Hematopoietic multipotent progenitor cell (in vitro differentiated cells): Measurements from ENCODE around the gene TAP1. TPM values are rescaled to one million over a fixed set of nuclear protein-coding genes. Genes with fewer than 3 reads are reported as not detected.

ENCODE experiments used
- DNase-seq, 3 donors: peaks; one replicate each; pipeline ENCODE4 v3.0.0-alpha.2; 2011 to 2015; ENCODE audit warnings: low read depth in 2 of 3, low spot score in 2 of 3
- total RNA-seq: library from RNA; depleted of rRNA; stranded (reverse); fragments of >200 nt; gene quantifications from one replicate; pipeline ENCODE4 v1.2.3, GENCODE V29; 2012

Gene TAP1
- total RNA-seq, 1 donor: 88.1 TPM

DNA sequence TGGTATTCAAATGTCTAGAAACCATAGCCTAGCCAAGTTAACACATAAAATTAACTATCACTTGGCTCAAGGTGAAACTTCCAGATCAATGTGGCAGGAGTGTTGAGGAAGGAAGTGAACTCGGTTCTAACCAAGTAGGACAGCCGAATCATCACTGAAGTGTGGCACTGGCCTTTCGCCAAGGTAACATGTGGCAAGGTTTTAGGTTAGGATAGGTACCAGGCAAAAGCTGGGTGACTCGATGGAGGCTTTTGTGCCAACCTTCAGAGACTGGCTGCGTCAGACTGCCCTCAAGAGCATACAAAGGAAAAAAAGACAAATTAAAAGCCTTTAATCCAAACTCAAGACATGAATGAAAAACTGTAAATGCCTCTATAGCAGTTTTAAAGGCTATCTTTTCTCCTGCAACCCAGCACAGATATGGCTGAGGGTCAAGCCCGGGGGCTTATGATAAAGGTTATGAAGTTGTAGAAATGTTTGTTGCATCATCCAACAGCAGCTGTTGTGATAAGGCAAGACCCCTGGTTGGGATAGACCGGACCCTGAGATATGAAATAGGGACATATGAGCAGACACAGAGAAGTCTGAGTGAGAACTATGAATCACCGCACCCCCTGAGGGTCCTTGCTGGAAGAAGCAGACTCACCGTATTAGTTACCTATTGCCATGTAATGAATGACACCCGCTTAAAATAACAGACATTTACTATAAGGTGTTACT, 12.4 kb upstream of the TAP1 start:
- no peak for DNase-seq

DNA sequence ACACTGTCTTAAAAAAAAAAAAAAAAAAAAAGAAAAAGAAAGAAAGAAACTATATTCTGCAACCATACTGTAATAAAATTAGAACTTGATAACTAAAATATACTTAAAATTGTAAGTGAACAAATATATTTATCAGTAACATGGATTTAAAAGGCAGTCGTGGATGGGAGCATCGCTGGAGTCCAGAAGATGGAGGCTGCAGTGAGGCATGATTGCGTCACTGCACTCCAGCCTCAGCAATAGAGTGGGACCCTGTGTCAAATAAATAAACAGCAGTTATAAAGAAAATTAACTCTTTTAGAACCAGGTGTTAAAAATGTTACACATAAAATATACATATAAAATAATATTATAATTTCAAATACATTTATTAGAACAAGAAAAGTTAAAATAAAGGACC, 9.2 kb upstream of the TAP1 start:
- DNase-seq: no peak

DNA sequence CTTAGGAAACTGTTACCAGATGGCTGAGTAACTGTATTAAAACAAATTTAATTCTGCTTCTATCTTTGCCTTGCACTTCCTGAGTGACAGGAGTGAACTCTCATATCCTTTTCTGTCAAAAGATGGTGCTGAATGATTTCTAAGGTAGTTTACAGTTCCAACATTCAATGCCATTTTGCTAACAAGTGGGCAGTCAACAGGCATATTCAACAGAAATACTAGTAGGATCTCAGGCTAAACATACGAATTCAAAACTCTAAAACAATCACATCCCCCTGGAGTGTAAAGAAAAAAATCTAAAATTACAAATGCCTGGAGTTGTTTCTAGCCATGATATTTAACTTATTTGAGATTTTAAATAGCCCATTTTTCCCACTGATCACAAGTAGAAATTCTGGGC, 7.2 kb upstream of the TAP1 start:
- no peak for DNase-seq

- no peak for DNase-seq
Observed at GRCh38 chr6:32858194-32858593, 4.7 kb upstream of the TAP1 start.

DNA sequence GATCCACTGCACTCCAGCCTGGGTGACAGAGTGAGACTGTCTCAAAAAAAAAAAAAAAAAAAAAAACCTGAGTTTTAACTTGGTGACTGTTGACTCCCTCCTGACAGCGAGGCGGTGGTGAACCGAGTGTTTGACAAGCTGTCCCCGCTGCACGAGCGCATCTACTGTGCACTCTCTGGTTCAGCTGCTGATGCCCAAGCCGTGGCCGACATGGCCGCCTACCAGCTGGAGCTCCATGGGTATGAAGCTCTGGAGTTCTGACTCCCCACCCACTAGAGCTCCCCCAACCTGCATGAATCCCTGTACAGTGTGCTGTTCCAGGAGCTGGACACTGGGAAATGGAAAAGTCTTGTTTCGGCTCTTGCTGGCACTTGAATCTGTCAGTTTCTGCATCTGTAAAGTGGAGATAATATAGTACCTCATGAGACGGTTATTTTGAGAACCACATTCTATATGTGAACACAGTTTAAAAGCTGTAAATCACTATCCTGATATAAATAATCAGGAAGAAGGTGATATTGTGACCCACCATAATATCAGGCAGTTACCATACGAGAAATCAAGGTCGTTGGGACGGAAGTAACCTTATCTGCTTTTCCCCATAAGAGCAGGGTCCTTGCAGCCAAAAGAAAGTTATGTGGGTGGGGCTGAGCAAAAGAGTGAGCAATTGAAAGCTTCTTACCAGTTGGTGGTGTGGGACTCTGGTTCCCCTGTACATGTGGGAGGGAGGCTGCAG, 3.8 kb upstream of the TAP1 start:
- no peak for DNase-seq

DNA sequence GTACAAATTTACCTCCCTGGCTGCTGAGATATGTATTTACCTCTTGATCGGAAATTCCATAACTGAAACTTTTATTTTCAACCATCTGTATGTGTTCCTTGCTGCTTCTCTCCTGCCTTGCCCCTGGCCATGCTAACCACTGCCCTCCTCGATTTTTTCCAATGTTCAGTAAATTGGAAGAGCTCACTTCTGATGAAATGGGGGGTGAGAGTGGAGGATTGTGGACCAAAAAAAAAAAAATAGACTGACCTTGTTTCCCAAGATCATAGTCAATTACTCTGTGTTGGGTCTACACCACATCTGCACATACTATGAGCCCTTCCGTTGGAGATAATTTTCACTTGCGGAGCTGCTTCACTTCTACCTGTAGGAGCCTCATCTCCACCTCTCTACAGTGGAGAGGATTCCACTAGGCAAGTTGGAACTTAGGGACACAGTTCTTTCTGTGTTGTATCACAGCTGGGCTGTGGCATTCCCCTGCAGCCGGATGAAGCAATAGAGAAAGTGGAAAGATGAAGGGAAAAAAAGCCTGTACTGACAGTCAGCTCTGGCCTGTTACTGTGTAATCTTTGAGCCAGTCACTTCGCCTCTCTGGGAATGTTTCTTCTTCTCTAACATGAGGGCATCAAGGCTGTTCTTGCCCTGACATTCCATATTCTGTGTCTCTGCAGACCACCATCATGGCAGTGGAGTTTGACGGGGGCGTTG, 2.1 kb upstream of the TAP1 start:
- DNase-seq: no peak

DNA sequence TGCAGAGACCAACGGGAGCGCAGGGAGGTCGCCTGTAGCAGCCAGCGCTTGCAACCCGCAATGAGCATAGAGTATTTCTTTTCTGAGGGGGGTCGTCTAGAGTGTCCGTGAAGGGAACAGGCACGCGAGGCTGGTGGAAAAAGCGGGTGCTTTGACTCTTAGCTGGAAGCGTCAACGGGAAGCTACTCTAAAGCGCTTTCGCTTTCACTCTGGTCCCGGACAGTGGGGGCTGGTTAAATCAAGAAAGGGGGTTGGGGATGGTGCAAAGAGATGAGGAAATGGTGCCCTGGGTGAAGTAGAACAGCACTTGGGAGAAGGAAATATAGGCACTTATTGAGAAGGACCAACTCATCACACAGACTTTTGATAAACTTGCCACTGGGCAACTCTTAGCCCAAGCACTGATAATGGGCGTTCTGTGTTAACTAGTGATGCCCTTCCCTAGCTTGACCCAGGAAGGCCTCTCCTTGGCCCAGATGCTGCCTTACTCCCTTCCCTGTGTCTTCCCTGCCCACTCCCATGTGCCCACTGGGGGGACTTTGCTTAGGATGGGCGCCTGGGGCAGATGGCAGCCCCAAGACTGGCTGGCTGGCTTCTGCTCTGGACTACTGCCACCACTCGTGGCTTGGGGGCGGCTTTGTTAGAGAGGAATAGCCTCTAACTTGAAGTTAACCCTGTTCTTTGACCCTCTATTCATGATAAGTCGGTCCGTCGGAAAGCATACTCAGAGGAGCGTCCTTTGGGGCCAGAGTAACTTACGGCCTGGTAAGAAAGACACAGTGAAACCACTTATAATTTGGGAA, 1.1 kb upstream of the TAP1 start:
- DNase-seq: peak in 2 of 3 donors; percentile 73 to 81

DNA sequence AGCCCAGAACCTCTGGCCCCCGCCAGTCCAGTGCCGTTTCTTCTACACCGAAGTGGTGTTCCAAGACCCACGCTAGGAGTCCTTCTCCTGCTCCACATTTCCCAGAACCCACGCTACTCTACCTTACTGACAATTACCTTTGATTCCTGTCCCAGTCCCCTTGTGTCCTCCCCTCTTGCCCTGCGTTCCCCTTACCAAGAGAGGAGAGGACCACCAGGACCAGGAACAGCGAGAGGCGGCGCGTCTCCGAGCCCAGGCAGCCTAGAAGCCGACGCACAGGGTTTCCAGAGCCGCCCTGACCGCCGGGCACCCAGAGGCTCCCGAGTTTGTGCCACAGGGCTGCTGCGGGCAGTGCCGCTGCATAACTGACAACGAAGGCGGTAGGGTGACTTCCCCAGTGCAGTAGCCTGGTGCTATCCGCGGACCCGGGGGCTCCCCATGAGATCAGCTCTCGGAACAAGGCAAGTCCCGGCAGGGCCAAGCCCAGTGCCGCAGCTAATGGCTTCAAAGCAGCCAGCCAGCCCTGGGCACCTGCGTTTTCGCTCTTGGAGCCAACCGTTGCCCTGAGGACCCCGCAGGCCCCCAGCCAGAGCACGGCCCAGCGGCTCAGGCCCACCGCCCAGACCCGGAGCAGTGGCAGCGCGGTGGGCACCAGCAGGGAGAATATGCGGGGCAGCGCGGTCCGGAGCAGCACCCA, 512 bp downstream of the TAP1 start:
- peak; percentile 45 to 51 (median 50) for DNase-seq

GRCh38 chr6:32852018-32852843, 1.3 kb downstream of the TAP1 start:
- no peak for DNase-seq

- no peak for DNase-seq
Observed at GRCh38 chr6:32851025-32851424, 2.5 kb downstream of the TAP1 start.

DNA sequence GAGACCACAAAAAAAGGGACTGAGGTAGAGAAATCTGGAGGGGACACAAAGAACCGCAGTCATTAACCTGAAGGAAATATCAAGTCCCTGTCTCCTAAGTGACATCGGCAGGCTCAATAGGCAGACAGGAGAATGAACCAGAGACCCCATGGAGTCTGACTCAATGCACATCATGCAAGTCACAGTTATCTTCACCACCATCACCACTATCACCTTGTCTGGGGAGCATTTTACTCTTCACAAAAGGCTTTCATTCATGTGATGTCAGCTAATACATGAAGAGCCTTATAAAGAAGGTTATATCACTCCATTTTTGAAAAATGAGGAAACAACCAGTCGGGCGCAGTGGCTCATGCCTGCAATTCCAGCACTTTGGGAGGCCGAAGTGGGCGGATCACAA, 4.4 kb downstream of the TAP1 start:
- DNase-seq: no peak

DNA sequence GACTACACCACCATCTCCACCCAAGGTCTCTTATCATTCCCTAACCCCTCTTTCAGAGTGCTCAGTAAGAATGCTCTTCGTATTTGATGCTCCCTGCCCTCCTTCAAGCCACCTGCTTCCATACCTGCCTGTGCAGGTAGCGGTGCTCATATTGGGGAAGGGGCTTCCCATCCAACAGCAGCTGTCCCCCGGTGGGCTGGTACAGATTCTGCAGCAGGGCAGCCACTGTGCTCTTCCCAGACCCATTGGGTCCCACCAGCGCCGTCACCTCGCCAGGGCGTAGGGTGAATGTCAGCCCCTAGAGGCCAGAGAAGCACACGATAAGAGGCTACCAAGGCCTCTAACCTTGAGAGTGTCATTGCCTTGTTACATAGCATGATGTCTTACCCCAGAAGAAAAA, 5.7 kb downstream of the TAP1 start:
- DNase-seq: no peak

DNA sequence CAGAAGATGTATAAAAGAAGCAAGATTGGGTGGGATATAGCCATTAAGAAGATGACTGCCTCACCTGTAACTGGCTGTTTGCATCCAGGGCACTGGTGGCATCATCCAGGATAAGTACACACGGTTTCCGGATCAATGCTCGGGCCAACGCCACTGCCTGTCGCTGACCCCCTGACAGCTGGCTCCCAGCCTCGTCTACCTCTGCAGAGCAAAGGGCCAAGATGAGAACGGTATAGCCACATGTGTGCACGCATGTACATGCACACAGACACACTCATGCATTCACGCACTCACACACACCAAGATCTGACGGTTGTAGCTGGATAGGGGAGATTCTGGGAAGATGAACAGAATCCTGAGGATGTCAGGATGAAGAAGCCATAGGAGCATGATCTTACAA, 6.5 kb downstream of the TAP1 start:
- DNase-seq: no peak

DNA sequence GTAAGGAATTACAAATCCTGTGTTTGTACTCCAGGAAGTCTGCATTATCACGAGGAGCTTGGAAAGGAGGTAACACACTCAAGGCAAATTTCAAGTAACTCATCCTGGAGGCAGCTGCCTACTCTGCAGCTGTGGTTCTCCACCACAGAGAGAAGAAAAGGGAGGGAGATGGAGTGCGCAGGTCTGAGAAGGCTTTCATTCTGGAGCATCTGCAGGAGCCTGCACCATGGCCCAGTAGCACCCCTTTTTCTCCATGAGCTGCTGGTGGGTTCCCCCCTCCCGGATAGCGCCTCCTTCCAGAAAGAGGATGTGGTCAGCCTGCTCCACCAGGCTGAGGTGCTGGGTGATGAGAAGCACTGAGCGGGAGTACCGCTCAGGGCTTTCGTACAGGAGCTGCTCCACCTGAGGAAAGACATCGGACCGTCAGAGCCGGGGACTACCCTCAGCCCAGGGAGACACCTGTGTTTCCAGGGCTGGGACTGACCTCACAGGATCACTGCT, 8.1 kb downstream of the TAP1 start:
- DNase-seq: peak in 1 of 3 donors; percentile 44

GRCh38 chr6:32844839-32845383, 8.6 kb downstream of the TAP1 start:
- DNase-seq: no peak

- peak; percentile 96 to 98 (median 96) for DNase-seq
Observed at GRCh38 chr6:32843979-32844838, 9.3 kb downstream of the TAP1 start, which contains the start of gene PSMB8. Gene PSMB8 (minus strand): TSS chr6:32844047. CDS start chr6:32843996, 51 bp downstream.

GRCh38 chr6:32843331-32843978, 10.0 kb downstream of the TAP1 start:
- no peak for DNase-seq
